ENCODE results near the gene PLEKHG2.

DNA sequence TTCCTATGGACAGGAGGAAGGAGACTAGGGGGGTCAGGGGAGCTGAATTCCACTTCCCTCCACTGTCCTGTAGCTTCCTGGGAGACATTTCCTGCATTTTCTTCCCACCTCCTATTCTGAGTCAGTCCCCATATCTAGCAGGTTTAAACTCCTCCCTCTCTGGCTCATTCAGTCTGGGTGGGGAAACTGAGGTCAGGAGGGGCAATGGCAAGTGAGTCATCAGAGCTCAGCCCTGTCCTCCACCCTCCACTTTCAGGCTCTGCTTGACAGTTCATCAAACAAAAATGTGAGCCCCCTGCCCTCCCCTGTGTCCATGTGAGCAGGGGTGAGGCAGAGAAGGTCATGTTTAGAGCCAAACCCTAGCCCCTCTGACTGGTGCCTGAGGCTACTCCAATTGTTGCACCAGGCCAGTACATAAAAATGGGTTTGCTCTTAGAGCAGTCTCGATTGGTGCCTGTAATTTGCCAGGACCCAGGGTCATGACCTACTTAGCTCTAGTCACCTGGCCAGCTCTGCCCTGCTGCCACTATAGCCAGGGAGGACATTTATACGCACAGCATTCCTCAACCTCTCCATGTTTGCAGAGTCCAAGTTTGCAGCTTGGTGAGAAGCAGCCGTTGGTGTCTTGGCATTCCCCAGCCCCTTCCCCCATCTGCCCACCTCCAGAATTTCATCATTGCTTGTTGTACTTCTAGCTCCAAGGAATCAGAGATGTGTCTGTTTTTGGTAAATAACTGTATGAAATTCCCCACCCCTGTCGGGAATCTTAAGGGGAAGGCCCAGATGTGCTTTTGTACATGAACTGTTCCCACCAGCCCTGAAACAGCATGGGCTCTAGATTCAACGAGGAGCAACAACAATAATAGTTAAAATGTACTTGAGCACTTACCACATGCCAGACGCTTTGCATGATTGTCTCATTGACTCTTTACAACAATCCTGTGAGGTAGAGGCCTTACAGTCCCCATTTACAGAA is 49.5 kb upstream of the PLEKHG2 start:
- TF ChIP-seq, protein P1, sequence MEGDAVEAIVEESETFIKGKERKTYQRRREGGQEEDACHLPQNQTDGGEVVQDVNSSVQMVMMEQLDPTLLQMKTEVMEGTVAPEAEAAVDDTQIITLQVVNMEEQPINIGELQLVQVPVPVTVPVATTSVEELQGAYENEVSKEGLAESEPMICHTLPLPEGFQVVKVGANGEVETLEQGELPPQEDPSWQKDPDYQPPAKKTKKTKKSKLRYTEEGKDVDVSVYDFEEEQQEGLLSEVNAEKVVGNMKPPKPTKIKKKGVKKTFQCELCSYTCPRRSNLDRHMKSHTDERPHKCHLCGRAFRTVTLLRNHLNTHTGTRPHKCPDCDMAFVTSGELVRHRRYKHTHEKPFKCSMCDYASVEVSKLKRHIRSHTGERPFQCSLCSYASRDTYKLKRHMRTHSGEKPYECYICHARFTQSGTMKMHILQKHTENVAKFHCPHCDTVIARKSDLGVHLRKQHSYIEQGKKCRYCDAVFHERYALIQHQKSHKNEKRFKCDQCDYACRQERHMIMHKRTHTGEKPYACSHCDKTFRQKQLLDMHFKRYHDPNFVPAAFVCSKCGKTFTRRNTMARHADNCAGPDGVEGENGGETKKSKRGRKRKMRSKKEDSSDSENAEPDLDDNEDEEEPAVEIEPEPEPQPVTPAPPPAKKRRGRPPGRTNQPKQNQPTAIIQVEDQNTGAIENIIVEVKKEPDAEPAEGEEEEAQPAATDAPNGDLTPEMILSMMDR (conservative IDR thresholded peaks at IDR 0.05; ENCODE audit: low read length), result no peak
- TF ChIP-seq EZH2phosphoT487 (IDR thresholded peaks at IDR 0.05; ENCODE audit: borderline replicate concordance), result no peak

Data from Loucy (cell line).